Stimulated activated CD8-positive, alpha-beta memory T cell treated with anti-CD3 and anti-CD28 coated beads, Interleukin-15, amount 100 ng/mL, for 24 hours (primary cell): ENCODE results near the gene VWC2L.

Experiments used
- DNase-seq: peaks from one replicate; pipeline ENCODE4 v3.0.0-alpha.2; 2020; ENCODE audit warnings: low read depth

Gene VWC2L

DNA sequence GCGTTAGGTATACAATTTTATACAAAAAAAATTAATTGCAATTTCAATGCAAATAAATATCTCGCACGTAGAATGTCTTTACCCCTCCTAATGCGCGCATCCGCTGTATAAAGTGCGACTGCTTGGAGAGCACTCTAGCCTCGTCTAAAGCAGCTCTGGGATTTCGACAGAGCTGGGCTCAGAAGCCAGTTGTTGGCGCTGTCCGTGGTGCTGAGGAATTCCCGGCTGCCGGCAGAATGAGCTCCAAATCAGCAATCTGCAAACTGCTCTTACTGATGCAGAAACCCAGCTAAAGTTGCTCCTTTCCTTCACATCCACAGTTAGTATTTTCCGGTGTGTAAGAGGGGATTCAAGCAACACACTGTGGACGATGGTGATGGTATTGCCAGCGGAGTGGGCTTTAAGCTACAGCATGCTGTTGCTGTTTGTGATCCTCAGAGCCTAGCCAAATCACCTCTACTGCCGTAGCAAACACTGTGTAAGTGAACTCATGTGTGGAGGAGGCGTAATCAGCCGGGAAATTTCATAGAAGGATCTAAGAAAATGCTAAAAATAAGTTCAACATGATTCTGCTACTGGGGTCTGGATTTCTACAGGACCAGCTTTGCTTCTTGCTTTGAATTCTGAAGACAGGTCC, at the start of gene VWC2L:
Gene VWC2L (plus strand): TSS at position 137 of the 637 bp plus-strand sequence. CDS start 3,140 bp downstream, outside the sequence.
- DNase-seq = peak; percentile 5

DNA sequence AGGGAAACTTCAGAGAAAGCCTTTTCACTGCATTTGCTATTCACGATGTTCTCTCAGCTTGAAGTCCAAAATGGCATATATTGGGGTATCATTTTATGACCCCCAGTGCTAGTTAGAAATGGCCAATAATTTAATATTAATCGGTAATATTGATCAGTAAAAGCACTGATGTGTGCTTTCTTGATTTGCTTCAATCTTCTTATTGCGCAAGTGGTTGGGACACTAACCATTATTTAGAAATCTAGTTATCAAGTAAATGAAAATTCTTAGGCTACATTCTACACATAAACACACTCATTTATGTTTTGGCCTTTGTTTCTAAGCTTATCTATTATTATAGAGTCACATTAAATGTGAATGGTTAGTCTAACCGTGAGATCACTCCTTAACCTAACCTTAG, 49.7 kb upstream of the VWC2L start:
- DNase-seq = no peak

DNA sequence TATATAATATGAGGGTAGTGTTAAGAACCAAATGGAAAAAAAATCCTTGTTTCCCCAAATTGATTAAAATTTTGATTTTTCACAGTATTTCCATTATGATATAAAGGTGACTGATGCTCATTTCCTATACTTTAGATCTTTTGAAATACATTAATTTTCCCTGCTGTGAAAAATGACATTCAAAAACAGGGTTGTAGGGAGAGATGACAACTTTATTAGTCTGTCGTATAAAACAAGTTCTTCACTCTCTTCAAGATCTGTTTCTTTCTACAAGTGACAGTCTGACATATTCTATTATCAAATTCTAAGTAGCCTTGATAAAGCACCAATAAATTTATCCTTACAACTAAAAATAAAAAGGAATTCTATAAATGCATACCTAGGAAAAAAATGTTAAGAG, 45.3 kb upstream of the VWC2L start:
- DNase-seq = no peak

DNA sequence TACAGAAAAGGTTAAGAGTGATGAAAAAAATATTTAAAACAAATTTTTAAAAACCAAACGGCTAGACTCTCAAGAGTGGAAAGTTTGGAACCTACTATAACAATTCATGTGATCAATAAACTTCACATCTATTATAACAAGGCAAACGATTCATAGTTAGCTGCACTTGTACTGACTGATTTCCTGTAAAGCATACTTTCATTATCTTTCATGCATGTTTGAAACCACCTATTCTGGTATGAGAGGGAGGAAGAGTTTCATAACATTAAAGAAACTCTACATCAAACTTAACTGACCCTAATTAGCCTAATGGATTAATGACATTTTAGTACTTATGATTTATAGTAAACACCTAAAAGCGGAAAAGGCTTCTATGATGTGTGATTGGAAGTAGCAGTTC, 43.7 kb upstream of the VWC2L start:
- no peak for DNase-seq

DNA sequence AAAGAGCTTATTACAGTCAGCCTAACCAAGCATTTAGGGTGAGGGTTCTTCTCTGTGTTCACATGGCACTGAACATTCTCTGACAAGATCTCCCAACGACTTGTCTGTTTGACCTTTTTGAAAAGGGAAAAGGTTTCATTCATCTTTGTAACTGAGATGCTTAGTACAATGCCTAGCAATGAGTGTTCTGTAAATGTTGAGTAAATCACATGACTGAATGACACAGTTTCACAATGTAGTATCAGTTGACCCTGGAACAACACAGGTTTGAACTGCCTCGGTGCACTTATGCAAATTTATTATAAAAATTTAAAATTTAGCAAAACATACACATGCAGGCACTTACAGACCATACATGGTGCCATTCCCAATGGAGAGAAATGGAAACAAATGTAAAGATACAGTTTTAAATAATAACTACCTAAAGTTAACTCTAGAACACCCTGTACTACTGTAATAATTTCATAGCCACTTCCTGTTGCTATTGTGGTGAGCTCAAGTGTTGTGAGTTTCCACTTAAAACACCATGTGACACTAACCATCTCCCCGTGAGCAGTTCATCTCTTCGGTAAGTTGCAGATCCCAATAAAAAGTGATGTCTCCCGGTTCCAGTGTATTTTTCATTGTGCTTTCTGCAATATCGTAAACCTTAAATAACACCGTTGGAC, 34.1 kb upstream of the VWC2L start:
- DNase-seq = no peak

DNA sequence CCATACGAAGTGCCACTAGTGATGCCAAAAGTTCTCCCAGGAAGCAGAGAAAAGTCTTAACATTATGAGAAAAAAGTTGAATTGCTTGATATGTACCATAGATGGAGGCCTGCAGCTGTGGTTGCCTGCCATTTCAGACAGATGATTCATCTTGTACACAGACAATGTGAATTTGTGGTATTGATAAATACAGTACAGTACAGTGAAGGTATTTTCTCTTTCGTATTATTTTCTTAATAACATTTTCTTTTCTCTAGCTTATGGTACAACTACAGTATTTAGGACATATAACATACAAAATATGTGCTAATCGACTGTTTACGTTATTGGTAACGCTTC, 33.6 kb upstream of the VWC2L start:
- no peak for DNase-seq

DNA sequence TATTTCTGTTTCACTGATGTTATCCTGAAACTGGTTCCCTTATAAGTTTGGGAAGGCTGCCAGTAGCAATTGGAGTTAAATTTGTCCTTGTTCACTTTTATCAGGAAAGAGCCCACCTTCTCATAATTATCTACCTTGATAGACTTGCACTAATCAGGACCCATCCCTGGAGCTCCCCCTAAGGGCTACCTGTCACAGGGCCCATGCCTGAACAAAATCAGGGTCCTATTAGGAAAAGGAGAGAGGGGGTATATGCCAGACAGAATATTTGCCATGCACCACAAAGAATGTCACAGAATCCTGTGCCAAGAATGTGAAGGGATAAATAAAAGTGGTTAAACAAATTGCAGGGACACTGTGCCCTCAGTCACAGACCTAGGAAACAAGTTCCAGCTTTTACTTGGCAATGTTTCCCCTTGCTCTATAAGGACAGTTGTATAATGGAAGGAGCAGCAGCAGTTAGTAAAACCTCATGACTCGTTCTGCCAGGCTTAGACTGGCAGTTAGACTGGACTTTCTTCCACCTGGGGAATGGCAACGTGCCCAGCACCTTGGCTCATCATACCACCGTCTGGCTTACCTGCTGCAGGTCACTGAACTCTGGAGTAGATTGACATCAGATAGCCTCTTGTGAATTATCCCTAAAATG, 32.3 kb upstream of the VWC2L start:
- DNase-seq = no peak

DNA sequence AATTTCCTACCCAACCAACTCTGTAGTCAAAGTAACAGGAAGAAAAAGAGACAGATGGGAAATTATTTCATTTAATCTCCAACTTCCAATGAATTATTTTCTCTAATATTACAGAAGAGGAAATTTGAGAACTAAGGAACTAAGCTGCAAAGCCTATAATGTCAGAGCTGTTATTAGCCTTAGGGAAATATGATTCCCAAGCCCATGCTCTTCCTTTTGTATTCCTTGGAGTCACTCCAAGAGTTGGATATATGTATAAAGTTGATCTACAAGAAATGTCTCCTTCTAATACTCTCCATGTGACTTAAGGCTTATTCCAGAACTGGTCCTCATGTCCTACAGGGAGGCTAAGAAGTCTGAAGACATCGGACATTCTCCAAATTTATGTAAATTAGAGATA, 31.6 kb upstream of the VWC2L start:
- no peak for DNase-seq

DNA sequence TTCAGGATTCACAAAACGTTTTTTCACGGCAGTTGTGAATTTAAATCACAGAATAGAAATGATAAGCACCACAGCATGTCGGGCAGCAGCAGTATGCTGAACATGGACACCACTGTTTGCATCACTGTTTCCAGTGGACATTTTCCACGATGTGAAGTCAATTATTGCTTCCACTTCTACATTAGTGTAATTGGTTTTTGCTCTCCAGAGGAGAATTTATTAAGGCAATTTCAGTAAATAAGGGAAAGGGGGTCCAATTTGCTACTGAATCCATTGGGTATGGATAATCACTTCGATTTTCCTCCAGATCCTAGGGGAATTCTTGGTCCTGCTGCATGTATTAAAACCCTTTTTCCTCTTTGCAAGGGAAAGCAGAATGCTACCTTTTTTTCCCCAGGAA, 30.2 kb upstream of the VWC2L start:
- DNase-seq = no peak

DNA sequence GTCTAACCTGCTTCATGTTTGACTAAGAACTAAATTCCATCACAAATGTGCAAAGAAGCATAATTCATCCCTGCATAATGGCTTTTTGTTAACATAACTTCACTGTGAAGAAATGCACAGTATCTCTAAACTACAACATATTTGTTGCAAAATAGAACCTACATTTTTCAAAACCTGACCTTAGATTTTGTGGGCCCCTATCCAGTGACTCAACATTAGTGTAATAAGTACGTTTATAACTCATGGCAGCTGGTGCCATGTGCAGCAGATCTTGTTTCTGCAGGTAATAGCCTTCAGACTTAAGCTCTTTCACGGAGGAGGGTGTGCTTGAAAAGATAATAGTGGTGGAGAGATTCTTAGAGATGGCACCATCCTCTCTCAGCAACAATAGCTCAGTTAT, 28.6 kb upstream of the VWC2L start:
- DNase-seq = no peak

DNA sequence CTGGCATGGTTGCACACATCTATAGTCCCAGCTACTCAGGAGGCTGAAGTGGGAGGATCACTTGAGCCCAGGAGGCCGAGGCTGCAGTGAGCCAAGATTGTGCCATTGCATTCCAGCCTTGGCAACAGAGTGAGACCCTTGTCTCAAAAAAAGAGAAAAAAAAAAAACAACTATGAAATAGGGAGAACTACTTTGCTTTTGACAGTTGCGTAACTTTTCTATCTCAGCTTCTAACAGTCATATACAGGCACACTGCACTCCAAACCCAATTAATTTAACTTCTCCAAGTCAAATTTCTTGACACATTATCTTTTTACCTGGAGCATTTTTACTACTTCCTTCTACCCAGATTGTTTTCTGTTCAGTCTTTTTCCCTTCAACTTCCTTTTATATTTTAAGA, 24.1 kb upstream of the VWC2L start:
- no peak for DNase-seq

DNA sequence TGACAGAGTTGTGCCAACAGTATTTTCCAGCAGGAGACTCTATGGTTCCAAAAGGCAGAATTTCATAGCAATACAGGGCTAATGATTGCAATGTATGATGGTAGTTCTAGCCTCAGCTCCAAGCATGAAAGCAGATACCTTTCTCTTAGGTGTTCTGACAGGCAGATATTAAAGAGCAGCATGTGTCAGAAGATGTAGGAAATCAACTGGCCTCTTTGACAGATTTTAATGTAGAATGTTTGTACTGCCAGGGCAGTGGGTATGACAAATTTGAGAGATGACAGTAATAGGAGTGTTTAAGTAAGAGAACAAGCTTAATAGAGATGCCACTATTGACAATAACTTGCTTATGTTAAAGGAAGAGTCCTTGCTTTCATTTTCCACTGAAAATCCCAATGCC, 21.5 kb upstream of the VWC2L start:
- DNase-seq = no peak

DNA sequence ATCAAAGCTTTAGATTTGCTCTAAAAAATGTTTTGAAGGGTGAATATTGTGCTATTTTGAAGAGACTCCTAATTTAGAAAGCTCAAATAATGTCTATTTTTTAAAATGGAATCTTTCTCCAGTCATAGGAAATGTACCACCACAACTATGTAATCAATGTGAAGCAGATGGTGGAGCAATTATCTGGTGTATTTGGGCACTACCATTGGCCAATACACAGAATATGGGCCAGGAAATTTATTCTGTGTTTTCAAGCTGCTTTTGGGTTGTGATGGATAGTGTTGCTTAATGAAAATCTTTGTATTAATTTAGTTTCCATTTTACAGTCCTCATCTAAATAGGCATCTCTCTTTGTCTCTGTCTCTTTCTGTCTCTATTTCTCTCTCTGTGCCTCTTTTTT, 17.1 kb upstream of the VWC2L start:
- DNase-seq = no peak

DNA sequence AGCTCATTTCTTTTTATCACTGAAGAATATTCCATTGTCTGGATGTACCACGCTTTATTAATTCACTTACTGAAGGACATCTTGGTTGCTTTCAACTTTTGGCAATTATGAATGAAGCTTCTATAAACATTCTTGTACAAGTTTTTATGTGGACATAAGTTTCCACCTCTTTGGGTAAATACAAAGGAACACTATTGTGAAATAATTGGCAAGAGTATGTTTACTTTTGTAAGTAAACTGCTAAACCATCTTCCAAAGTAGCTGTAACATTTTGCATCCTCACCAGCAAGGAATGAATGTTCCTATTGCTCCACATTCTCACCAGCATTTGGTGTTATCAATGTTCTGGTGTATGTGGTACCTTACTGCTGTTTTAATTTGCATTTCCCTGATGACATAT, 15.8 kb upstream of the VWC2L start:
- no peak for DNase-seq

DNA sequence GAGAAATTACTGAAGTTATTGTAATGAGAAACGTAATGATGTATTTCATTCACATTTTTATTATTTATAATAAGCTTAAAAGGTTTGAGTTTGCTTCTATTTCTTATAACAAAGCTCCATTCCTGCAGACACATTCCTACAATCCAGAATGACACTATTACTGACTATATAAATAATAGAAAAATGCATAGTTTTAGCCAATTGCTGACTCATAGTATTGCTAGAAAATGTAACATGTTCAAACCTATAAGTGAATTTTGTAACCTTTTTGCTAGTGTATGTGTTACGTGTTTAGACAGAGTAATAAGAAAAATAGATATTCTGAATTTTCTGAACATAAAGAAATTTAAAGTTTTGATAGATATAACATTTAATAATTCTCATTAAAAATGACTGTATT, 9.3 kb upstream of the VWC2L start:
- no peak for DNase-seq

DNA sequence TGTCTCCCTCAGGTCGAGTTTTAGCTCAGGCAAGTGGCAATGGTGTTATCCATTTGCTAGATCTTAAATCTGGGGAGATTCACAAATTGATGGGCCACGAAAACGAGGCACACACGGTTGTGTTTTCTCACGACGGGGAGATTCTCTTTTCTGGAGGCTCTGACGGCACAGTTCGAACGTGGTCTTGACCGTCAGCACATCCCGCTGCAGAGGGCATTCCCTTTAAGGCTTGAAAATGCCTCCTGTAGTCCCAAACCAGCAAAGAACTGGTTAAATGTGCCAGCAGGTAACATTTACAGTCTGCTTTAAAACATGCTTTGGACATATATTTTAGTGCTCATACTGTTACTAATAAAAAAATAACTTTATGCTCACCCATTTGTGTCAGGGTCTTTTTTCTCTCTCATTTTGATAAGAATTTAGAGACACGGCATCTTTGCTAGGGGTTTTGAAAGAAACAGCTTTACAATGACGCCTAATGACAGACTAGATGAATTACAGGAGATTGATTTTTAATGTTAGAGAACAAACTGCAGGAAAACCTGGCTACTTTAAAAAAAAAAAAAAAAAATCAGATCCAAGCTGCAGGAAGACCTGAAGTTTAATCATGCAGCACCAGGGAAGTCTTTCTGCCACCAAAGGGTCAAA, 602 bp upstream of the VWC2L start:
- DNase-seq = no peak

DNA sequence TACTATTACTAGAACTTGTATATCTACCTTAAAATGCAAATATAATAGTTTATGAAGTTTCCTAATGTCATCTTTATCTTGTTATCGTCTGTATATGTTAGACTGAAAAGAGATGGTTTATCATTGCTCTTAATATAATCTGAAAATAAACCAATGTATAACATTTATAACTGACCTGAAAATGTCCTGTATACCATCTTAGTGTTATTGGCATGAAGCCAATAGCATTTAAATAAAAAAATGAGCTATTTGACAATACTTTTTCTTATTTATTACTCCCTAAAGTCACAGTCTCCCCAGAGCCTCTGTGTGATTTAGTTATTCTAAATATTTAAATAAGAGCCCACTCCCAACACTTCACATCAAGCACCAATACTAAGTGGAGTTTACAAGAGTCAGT, 1.8 kb downstream of the VWC2L start:
- DNase-seq = no peak

DNA sequence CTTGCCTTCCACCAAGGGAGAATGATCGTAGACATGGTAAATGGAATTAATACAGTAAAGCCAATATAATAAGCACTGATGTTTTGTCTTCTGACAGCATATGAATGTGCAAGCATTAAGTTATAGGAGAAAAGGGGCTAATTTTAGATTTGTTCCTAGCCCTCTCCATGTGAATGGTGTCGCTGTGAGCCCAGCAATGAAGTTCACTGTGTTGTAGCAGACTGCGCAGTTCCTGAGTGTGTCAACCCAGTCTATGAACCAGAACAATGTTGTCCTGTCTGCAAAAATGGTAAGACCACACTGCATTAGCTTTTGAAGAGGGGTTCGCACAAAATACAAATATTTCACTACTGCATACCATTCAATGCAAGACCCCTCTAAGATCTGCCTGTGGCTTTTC, 25.6 kb downstream of the VWC2L start:
- DNase-seq = no peak

DNA sequence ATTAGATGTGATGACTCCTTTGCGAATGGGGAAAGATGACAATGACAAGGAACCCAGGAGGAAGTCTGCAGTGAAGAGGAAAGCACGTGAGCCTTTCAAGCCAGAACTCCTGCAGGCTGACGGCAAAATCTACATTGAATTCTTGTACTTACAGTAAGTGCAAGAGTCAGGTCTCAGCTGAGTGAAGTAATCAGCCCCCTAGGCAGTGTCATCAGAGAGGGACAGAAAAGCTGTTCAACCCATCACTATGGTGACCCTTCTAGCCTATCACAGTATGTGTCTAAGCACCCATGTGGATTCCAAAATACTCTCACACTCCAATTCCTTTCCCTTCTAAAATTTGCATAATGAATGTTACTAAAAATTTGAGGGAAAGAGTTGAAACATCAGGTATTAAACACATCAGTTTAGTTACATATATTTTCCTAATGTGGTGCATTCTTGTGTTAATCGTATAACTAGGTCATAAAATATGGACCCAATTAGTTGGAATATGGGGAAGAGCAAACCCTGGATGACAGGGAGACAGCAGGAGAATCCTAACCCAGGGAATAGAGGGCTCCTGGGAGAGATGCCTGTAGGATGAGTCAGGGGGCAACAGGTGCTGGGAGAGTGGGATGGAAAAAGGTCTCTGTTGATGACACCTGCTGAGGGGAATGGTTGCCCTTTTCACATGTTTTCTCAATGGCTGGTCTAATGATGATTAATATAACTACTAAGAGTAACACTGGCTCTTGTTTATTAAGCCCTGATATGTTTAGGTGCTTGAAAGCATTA, 39.5 kb downstream of the VWC2L start:
- DNase-seq = no peak

DNA sequence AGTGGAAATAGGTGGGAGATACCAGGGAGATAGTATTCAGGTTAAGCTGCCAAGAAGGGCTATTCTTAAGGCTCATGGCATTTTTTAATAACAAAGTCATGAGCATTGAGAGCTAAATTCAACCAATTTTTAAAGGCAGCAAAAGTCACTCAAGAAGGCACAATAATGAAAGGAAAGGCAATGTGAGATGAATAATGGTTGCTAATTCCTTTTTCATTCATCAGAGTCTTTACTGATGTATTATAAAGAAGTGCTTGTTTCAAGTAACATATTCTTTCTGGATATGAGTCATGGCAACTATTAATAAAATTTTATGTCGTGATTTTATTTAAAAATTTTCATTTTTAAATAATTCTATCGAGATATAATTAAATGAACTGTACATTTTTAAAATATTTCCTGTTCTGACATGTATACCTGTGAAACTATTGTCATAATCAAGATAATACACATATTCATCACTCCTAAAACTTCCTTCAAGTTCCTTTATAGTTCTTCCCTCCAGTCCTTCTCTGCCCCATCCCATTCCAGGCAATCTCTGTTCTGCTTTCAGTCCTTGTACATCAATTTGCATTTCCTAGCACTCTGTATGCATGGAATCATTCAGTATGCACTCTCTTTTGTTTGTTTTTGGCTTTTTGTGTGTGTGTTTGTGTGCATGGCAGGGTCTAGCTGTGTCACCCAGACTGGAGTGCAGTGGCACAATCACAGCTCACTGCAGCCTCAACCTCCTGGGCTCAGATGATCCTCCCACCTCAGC, 40.8 kb downstream of the VWC2L start:
- no peak for DNase-seq

DNA sequence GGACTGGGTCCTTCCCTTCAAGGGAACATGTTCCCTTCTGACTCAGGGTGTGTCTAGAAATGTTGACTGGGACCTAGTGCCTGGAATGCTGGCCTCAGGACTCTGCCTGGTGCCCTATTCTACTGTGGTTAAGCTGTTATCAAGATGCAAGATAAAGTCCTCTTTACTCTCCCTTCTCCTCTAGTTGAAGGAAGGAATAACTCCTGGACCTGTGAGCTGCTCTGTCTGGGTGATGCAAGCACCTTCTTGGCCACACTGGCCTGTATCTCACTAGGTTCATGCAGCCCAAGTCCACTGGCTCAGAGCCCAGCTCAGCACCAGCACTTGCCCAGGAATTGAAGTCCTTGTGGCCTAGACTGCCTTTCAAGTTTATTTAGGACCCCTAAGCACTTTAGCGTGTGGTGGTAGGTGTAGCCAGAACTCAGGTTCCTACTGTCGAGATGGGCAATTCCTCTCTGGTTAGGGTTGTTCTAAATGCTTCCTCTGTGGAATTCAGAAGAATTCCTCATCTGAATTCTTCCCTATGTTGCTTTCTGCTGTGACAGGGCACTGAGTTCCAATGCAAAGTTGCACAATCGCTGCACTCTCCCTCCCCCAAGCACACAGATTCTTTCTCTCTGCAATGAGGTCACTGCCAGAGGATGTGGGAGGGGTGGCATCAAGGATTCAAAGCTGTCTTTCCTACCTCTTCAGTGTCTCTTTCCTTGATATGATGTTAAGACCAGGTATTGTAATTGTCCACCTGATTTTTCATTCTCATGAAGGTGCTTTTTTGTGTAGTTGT, 54.7 kb downstream of the VWC2L start:
- no peak for DNase-seq
